K562 (cell line): ENCODE results near the gene TTC31. TPM values are rescaled to one million over a fixed set of nuclear protein-coding genes. Genes with fewer than 3 reads are reported as not detected.

Experiments
- CUX1 ChIP-seq: fragments of 200-800 bp; sonication (Bioruptor generic); IDR thresholded peaks from 2 replicates; pipeline ENCODE4 v1.6.1; 2016; ENCODE audit warnings: missing genetic modification characterization, missing compliant biosample characterization
- FOXP1 ChIP-seq: sonication (generic); formaldehyde crosslinking; IDR thresholded peaks from 2 replicates; pipeline ENCODE4 v1.8.0; 2022; ENCODE audit warnings: mild to moderate bottlenecking, missing genetic modification reagents
- KDM4B ChIP-seq, 2 experiments: fragments of 450-650 bp in 1 of 2; sonication (generic) in 1 of 2; IDR thresholded peaks; 2 replicates each; pipeline ENCODE4 v1.6.1; 2016 to 2017; ENCODE audit warnings: borderline replicate concordance in 2 of 2, antibody characterized with exemption in 1 of 2, low read depth in 1 of 2, mild to moderate bottlenecking in 1 of 2
- MBD2 ChIP-seq: sonication (generic); IDR thresholded peaks from 2 replicates; pipeline ENCODE4 v1.6.1; 2016; ENCODE audit warnings: low read depth, borderline replicate concordance
- NCOA6 ChIP-seq: fragments of 450-650 bp; IDR thresholded peaks from 2 replicates; pipeline ENCODE4 v1.6.1; 2017; ENCODE audit warnings: mild to moderate bottlenecking
- POLR2B ChIP-seq: fragments of 450-650 bp; IDR thresholded peaks from 2 replicates; pipeline ENCODE4 v1.6.1; 2018; ENCODE audit warnings: low read depth; ENCODE audit not compliant: partially characterized antibody
- RBBP5 ChIP-seq: fragments of 200-600 bp; sonication (generic); IDR thresholded peaks from 2 replicates; pipeline ENCODE4 v1.6.1; 2012; ENCODE audit warnings: borderline replicate concordance, mild to moderate bottlenecking, low read length, control low read depth, inconsistent platforms; ENCODE audit not compliant: insufficient read depth, poor library complexity, severe bottlenecking
- RBM17 ChIP-seq: fragments of 200-400 bp; formaldehyde crosslinking; IDR thresholded peaks from 2 replicates; pipeline ENCODE4 v1.6.1; 2017; ENCODE audit warnings: low read depth, mild to moderate bottlenecking, low read length, borderline replicate concordance
- RNF2 ChIP-seq: sonication (generic); IDR thresholded peaks from 2 replicates; pipeline ENCODE4 v1.6.1; 2016
- SIX5 ChIP-seq, 2 experiments: IDR thresholded peaks; 2 replicates each; pipeline ENCODE4 v1.6.1; 2011; ENCODE audit warnings: low read length in 2 of 2, borderline replicate concordance in 1 of 2, low read depth in 1 of 2, mild to moderate bottlenecking in 1 of 2, moderate library complexity in 1 of 2; ENCODE audit not compliant: insufficient read depth in 1 of 2
- ZFX ChIP-seq: sonication (generic); formaldehyde crosslinking; IDR thresholded peaks from 2 replicates; pipeline ENCODE4 v1.8.0; 2022; ENCODE audit warnings: mild to moderate bottlenecking, missing genetic modification reagents, moderate library complexity
- ZNF175 ChIP-seq: fragments of 200-800 bp; sonication (Bioruptor generic); IDR thresholded peaks from 2 replicates; pipeline ENCODE4 v1.6.1; 2016; ENCODE audit warnings: low read depth, mild to moderate bottlenecking, missing genetic modification characterization, missing compliant biosample characterization
- ZNF316 ChIP-seq: fragments of 450-650 bp; IDR thresholded peaks from 2 replicates; pipeline ENCODE4 v1.6.1; 2016
- ZNF512 ChIP-seq: IDR thresholded peaks from 2 replicates; pipeline ENCODE4 v1.6.1; 2016; ENCODE audit warnings: missing genetic modification characterization, missing compliant biosample characterization
- ZNF639 ChIP-seq, 2 experiments: fragments of 200-800 bp in 1 of 2; sonication (Bioruptor generic) in 1 of 2; sonication (generic) in 1 of 2; formaldehyde crosslinking in 1 of 2; IDR thresholded peaks in 1 of 2; conservative IDR thresholded peaks in 1 of 2; 2 replicates each; pipeline versions ENCODE4 v1.5.0 to v1.6.1; 2016 to 2020; ENCODE audit warnings: missing compliant biosample characterization in 1 of 2, missing genetic modification characterization in 1 of 2, missing genetic modification reagents in 1 of 2
- polyA plus RNA-seq, 8 experiments: library from polyadenylated mRNA; depleted of rRNA in 4 of 8; stranded (reverse) in 5 of 8; unstranded in 3 of 8; fragments of >200 nt; fragmentation: Nextera tagmentation in 2 of 8; fragmentation: Illumina TruSeq in 1 of 8; extraction: Ambion mirVana in 2 of 8; extraction: Trizol in 1 of 8; gene quantifications; 2 replicates each; pipeline versions ENCODE4 v1.2.1 to v1.2.3, GENCODE V29; 2011 to 2014; ENCODE audit warnings: inconsistent platforms in 1 of 8, missing spikeins in 1 of 8
- total RNA-seq, 7 experiments: library from RNA; depleted of rRNA in 6 of 7; stranded (reverse); fragments of >200 nt in 6 of 7; fragmentation: Illumina TruSeq in 2 of 7; extraction: Trizol in 2 of 7; gene quantifications; 2 replicates each; pipeline versions ENCODE4 v1.2.1 to v1.2.3, GENCODE V29; 2011 to 2021; ENCODE audit warnings: low replicate concordance in 1 of 7
- TF ChIP-seq, protein P1 (sequence below): fragments of 250-450 bp; sonication (Bioruptor Pico); IDR thresholded peaks from 2 replicates; pipeline ENCODE4 v1.5.0; 2021

Gene TTC31
- total and polyA plus RNA-seq, 9 of the 15 experiments (the other 6 are each of a cell fraction or from before 2014, with no cell fraction given) = 4.7 to 30.5 (median 15.9) TPM

- peak; percentile 74; the same call in 1 of the 2 replicates for TF ChIP-seq FOXP1 (CRISPR knock-in tag)
- TF ChIP-seq RNF2 = peak; percentile 48; the same call in 1 of the 2 replicates
- no peak for TF ChIP-seq NCOA6
- peak; percentile 96 for TF ChIP-seq RBBP5
- peak in 1 of 2 experiments; percentile 85; a peak in 2 of 4 replicates for TF ChIP-seq ZNF639 (CRISPR knock-in tag; conservative IDR thresholded peaks at IDR 0.05 in 1 of 2, IDR thresholded peaks at IDR 0.05 in 1 of 2)
- TF ChIP-seq KDM4B (IDR thresholded peaks at IDR 0.05; ENCODE audit: borderline replicate concordance in 2 of 2, low read depth in 1 of 2) = peak in 1 of 2 experiments; percentile 69; a peak in 2 of 4 replicates
- TF ChIP-seq SIX5 (IDR thresholded peaks at IDR 0.05; ENCODE audit: borderline replicate concordance in 1 of 2, insufficient read depth in 1 of 2, low read depth in 1 of 2, low read length in 2 of 2) = peak; percentile 87 to 92
- TF ChIP-seq RBM17 = no peak
- TF ChIP-seq POLR2B = peak; percentile 89
- peak; percentile 55 for TF ChIP-seq ZFX
- TF ChIP-seq ZNF316 = peak; percentile 24
- TF ChIP-seq ZNF175 (CRISPR knock-in tag) = peak; percentile 56; the same call in 1 of the 2 replicates
- TF ChIP-seq CUX1 (CRISPR knock-in tag) = no peak
- TF ChIP-seq, protein P1, sequence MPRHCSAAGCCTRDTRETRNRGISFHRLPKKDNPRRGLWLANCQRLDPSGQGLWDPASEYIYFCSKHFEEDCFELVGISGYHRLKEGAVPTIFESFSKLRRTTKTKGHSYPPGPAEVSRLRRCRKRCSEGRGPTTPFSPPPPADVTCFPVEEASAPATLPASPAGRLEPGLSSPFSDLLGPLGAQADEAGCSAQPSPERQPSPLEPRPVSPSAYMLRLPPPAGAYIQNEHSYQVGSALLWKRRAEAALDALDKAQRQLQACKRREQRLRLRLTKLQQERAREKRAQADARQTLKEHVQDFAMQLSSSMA (CRISPR knock-in tag) = no peak
- TF ChIP-seq ZNF512 (tag) = no peak
- peak; percentile 90 for TF ChIP-seq MBD2
These were observed 46.7 kb downstream of the TTC31 start, which contains the start of the genes AUP1 and HTRA2 (continued) for GRCh38 chr2:74529357-74530238.
